ENCODE results near the gene STIM2. TPM values are rescaled to one million over a fixed set of nuclear protein-coding genes. Genes with fewer than 3 reads are reported as not detected.
"Not testable (repeated sequence)": the region's sequence is repeated elsewhere in the genome, so short reads cannot be mapped to it uniquely, and the experiment has no call there.

Gene STIM2
- polyA plus RNA-seq, 4 donors = 7.6 to 28.0 (median 15.7) TPM

DNA sequence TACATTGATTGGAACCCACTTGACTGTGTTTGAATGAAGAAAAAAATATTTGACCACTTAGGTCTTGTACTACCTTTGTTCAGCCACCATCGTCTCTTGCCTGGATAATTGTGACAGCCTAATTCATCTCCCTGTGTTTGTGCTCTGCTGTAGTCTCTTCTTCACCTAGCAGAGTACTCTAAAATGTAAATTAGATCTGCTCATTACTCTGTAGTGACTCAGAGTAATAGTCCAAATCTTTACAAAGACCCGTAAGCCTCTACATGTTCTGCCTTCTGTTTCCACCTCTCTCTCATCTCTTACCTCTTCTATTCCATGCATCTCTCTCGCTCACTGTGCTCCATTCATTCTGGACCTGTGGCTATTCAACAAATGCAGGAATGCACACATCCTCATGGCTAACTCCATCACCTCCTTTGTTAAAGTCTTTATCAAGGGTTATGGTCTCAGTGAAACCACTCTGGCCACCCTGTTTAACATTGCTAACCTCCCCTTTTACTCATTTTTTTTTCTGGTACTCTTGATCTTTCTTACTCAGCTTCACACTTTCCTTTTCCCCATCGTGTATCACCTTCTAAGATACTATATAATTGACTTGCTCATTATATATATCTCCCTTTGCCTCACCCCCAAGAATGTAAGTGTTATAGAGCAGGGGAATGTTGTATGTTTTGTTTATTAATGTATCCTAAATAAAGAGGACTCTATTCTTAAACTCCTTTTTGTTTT, 98.4 kb downstream of the STIM2 start:
- H3K27ac ChIP-seq (ENCODE audit: low read depth in 1 of 3, low read length in 2 of 3) = no peak overlapping the region
- WGBS, 3 donors = 80 to 89% (median 83%) methylated on average over 4 of the region's 4 CpGs
- H3K36me3 ChIP-seq (ENCODE audit: control insufficient read depth in 3 of 3, insufficient read depth in 2 of 3, low read depth in 1 of 3, low read length in 3 of 3) = peaks cover 0 to 2% (median 1%) of the 10 kb centered on the region in 3 donors
- DNase-seq (no peak), FAIRE-seq (no peak)
- peaks cover 0 to 3% (median 0%) of the 10 kb centered on the region in 3 donors for H3K4me1 ChIP-seq (ENCODE audit: control insufficient read depth in 3 of 3, insufficient read depth in 2 of 3, low read depth in 1 of 3, low read length in 2 of 3)
- no peak overlapping the region for H3K4me3 ChIP-seq (ENCODE audit: low read depth in 1 of 3, low read length in 3 of 3)
- no peaks in the 10 kb centered on the region for H3K27me3 ChIP-seq (ENCODE audit: control insufficient read depth in 3 of 3, insufficient read depth in 3 of 3, low read length in 3 of 3)
- no peaks in the 10 kb centered on the region for H3K9me3 ChIP-seq (ENCODE audit: control insufficient read depth in 2 of 2, insufficient read depth in 1 of 2, low read depth in 1 of 2, low read length in 1 of 2)

DNA sequence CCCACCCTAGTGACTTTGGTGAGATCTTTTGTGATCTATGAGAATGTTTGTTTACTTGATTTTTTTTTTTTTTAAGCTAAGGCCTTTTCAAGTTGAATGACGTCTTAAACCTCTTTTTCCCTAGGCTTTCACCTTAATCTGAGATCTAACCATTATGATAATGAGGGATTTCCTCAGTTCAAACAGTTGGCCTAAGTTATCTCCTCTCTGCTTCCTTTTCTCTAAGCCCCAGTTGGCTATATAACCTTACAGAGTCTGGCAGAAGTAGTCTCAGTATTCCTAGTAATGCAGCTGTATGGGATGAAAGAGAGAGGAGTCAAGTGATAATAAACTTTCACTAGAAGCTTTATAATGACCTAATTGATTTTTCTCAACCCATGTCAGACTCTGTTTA, 99.0 kb downstream of the STIM2 start:
- no peak overlapping the region for H3K4me3 ChIP-seq (ENCODE audit: low read depth in 1 of 3, low read length in 3 of 3)
- H3K9me3 ChIP-seq (ENCODE audit: control insufficient read depth in 2 of 2, insufficient read depth in 1 of 2, low read depth in 1 of 2, low read length in 1 of 2) = no peaks in the 10 kb centered on the region
- H3K27ac ChIP-seq (ENCODE audit: low read depth in 1 of 3, low read length in 2 of 3) = no peak overlapping the region
- no peak for DNase-seq
- peaks cover 0 to 3% (median 0%) of the 10 kb centered on the region in 3 donors for H3K4me1 ChIP-seq (ENCODE audit: control insufficient read depth in 3 of 3, insufficient read depth in 2 of 3, low read depth in 1 of 3, low read length in 2 of 3)
- peaks cover 0 to 2% (median 1%) of the 10 kb centered on the region in 3 donors for H3K36me3 ChIP-seq (ENCODE audit: control insufficient read depth in 3 of 3, insufficient read depth in 2 of 3, low read depth in 1 of 3, low read length in 3 of 3)
- no peaks in the 10 kb centered on the region for H3K27me3 ChIP-seq (ENCODE audit: control insufficient read depth in 3 of 3, insufficient read depth in 3 of 3, low read length in 3 of 3)
- no peak for FAIRE-seq
- 56 to 79% (median 57%) methylated on average over 1 of the region's 1 CpG for WGBS, 3 donors

DNA sequence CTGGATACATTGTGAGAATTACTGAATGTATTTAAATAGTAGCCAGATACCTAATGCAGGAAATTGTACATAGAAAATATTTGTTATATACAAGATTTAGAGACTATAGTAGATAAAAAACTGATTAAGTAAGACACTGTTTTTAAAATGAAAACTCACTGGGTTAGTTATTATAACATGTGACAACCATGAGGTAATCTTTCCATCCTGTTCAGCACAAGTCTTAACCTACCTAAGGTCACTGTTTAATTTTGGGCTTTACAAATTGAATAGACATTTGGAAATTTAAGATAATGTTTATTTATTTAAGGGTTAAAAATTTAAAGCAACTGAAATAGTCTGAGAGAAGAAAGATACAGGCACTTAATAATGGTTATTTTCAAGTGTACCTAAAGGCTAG, 102.1 kb downstream of the STIM2 start:
- Histone ChIP-seq H3K27ac (ENCODE audit: low read depth in 1 of 3, low read length in 2 of 3) (no peak overlapping the region), H3K4me3 (ENCODE audit: low read depth in 1 of 3, low read length in 3 of 3) (no peak overlapping the region), H3K4me1 (ENCODE audit: control insufficient read depth in 3 of 3, insufficient read depth in 2 of 3, low read depth in 1 of 3, low read length in 2 of 3) (no peaks in the 10 kb centered on the region), H3K36me3 (ENCODE audit: control insufficient read depth in 3 of 3, insufficient read depth in 2 of 3, low read depth in 1 of 3, low read length in 3 of 3) (peaks cover 0 to 2% (median 0%) of the 10 kb centered on the region in 3 donors), H3K9me3 (ENCODE audit: control insufficient read depth in 2 of 2, insufficient read depth in 1 of 2, low read depth in 1 of 2, low read length in 1 of 2) (no peaks in the 10 kb centered on the region), H3K27me3 (ENCODE audit: control insufficient read depth in 3 of 3, insufficient read depth in 3 of 3, low read length in 3 of 3) (no peaks in the 10 kb centered on the region)
- no peak for DNase-seq
- FAIRE-seq = no peak

DNA sequence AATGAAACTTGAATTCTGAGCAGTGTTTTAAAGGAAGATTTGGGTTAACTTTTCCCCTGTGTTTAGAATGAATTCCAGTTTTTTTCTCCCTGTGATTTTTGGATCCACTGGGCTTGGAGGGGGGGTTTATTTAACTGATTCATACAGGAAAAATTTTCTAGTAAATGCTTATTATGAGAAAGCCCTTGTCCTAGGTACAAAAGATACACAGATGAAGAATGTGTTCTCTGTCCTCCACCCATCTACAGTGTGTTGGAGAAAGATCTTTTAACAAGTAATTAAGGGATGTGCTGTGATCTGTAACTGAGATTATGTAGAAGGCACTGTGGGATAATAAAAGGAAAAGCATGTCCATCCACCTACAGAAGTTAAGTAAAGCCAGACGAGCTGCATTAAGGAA, 103.9 kb downstream of the STIM2 start:
- Histone ChIP-seq H3K27ac (ENCODE audit: low read depth in 1 of 3, low read length in 2 of 3) (no peak overlapping the region), H3K9me3 (ENCODE audit: control insufficient read depth in 2 of 2, insufficient read depth in 1 of 2, low read depth in 1 of 2, low read length in 1 of 2) (no peaks in the 10 kb centered on the region), H3K4me1 (ENCODE audit: control insufficient read depth in 3 of 3, insufficient read depth in 2 of 3, low read depth in 1 of 3, low read length in 2 of 3) (no peaks in the 10 kb centered on the region), H3K36me3 (ENCODE audit: control insufficient read depth in 3 of 3, insufficient read depth in 2 of 3, low read depth in 1 of 3, low read length in 3 of 3) (peaks cover 0 to 2% (median 0%) of the 10 kb centered on the region in 3 donors), H3K27me3 (ENCODE audit: control insufficient read depth in 3 of 3, insufficient read depth in 3 of 3, low read length in 3 of 3) (no peaks in the 10 kb centered on the region), H3K4me3 (ENCODE audit: low read depth in 1 of 3, low read length in 3 of 3) (no peak overlapping the region)
- WGBS, 3 donors = 68 to 86% (median 77%) methylated on average over 1 of the region's 1 CpG
- DNase-seq (no peak), FAIRE-seq (no peak)

DNA sequence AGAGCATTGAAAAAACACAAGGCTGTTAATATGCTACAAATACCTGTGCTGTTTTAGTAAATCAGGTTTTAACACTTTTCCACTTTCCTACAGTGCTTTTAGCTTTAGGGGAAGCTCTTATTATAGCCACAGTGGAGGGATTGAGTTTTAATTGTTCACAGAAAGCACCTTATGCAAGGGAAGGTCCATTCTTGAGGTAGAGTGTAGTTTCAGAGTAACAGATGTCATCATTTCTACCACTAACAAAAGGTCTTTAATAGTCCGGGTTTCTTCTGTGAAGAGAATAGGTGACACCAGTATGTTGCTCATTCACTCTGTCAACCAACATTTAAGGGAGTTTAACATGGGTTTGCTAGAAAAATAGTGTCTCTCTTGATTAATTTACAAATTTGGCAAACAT, 104.4 kb downstream of the STIM2 start:
- peaks cover 0 to 2% (median 0%) of the 10 kb centered on the region in 3 donors for H3K36me3 ChIP-seq (ENCODE audit: control insufficient read depth in 3 of 3, insufficient read depth in 2 of 3, low read depth in 1 of 3, low read length in 3 of 3)
- 72 to 94% (median 88%) methylated on average over 1 of the region's 1 CpG for WGBS, 3 donors
- no peak overlapping the region for H3K27ac ChIP-seq (ENCODE audit: low read depth in 1 of 3, low read length in 2 of 3)
- no peak overlapping the region for H3K4me3 ChIP-seq (ENCODE audit: low read depth in 1 of 3, low read length in 3 of 3)
- DNase-seq (no peak), FAIRE-seq (no peak)
- no peaks in the 10 kb centered on the region for H3K9me3 ChIP-seq (ENCODE audit: control insufficient read depth in 2 of 2, insufficient read depth in 1 of 2, low read depth in 1 of 2, low read length in 1 of 2)
- no peaks in the 10 kb centered on the region for H3K4me1 ChIP-seq (ENCODE audit: control insufficient read depth in 3 of 3, insufficient read depth in 2 of 3, low read depth in 1 of 3, low read length in 2 of 3)
- H3K27me3 ChIP-seq (ENCODE audit: control insufficient read depth in 3 of 3, insufficient read depth in 3 of 3, low read length in 3 of 3) = no peaks in the 10 kb centered on the region

DNA sequence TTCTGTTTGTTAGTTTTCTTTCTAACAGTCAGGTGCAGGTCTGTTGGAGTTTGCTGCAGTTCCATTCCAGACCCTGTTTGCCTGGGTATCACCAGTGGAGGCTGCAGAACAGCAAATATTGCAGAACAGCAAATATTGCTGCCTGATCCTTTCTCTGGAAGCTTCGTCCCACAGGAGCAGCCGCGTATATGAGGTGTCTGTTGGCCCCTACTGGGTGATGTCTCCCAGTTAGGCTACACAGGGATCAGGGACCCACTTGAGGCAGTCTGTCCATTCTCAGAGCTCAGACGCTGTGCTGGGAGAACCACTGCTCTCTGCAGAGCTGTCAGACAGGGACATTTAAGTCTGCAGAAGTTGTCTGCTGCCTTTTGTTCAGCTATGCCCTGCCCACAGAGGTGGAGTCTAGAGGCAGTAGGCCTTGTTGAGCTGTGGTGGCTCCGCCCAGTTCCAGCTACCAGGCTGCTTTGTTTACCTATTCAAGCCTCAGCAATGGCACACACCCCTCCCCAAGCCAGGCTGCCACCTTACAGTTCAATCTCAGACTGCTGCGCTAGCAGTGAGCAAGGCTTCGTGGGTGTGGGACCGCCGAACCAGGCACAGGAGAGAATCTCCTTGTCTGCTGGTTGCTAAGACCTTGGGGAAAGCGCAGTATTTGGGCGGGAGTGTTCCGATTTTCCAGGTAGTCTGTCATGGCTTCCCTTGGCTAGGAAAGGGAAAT, 115.0 kb downstream of the STIM2 start:
- not testable (repeated sequence) for DNase-seq; H3K4me1 ChIP-seq (ENCODE audit: control insufficient read depth in 3 of 3, insufficient read depth in 2 of 3, low read depth in 1 of 3, low read length in 2 of 3); H3K9me3 ChIP-seq (ENCODE audit: control insufficient read depth in 2 of 2, insufficient read depth in 1 of 2, low read depth in 1 of 2, low read length in 1 of 2); H3K27ac ChIP-seq (ENCODE audit: low read depth in 1 of 3, low read length in 2 of 3); FAIRE-seq; H3K27me3 ChIP-seq (ENCODE audit: control insufficient read depth in 3 of 3, insufficient read depth in 3 of 3, low read length in 3 of 3); H3K4me3 ChIP-seq (ENCODE audit: low read depth in 1 of 3, low read length in 3 of 3); H3K36me3 ChIP-seq (ENCODE audit: control insufficient read depth in 3 of 3, insufficient read depth in 2 of 3, low read depth in 1 of 3, low read length in 3 of 3)
- 97 to 98% (median 97%) methylated on average over 12 of the region's 12 CpGs for WGBS, 3 donors

DNA sequence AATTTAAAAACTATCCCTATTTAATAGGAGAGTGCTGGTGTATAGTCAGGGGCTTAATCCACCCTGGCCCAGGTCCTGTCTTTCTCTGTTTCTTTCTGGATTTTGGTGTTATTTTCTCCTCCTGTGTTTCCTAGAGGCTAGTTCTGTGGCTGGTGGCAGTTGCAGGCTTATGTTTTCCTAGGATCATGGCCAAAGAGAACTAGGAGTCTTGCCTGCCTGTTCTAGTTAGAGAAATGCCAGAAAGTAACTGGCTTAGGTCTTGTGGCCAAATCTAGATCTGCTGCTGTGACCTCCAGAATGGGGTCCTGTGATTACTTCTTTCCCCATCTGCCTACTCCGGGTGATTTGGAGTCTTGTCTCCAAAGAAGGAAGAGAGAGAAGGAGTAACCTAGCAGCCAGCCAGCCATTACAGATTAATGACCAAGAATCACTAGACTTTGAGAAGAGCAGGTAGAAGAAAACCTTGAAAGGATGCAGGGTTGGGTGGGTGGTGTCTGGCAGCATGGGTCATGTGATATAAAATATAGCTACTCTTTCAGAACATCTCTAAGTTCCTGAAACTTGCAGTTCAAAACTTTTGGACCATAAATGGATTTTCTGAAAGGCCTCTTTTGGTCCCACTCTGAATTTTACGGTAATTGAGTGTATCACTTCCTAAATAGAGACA, 117.9 kb downstream of the STIM2 start:
- Histone ChIP-seq H3K36me3 (ENCODE audit: control insufficient read depth in 3 of 3, insufficient read depth in 2 of 3, low read depth in 1 of 3, low read length in 3 of 3) (peaks cover 0 to 6% (median 0%) of the 10 kb centered on the region in 3 donors), H3K4me3 (ENCODE audit: low read depth in 1 of 3, low read length in 3 of 3) (no peak overlapping the region), H3K4me1 (ENCODE audit: control insufficient read depth in 3 of 3, insufficient read depth in 2 of 3, low read depth in 1 of 3, low read length in 2 of 3) (no peaks in the 10 kb centered on the region), H3K9me3 (ENCODE audit: control insufficient read depth in 2 of 2, insufficient read depth in 1 of 2, low read depth in 1 of 2, low read length in 1 of 2) (no peaks in the 10 kb centered on the region), H3K27ac (ENCODE audit: low read depth in 1 of 3, low read length in 2 of 3) (no peak overlapping the region), H3K27me3 (ENCODE audit: control insufficient read depth in 3 of 3, insufficient read depth in 3 of 3, low read length in 3 of 3) (no peaks in the 10 kb centered on the region)
- no peak for FAIRE-seq
- no peak for DNase-seq
- WGBS, 3 donors = 88 to 98% (median 97%) methylated on average over 2 of the region's 2 CpGs

DNA sequence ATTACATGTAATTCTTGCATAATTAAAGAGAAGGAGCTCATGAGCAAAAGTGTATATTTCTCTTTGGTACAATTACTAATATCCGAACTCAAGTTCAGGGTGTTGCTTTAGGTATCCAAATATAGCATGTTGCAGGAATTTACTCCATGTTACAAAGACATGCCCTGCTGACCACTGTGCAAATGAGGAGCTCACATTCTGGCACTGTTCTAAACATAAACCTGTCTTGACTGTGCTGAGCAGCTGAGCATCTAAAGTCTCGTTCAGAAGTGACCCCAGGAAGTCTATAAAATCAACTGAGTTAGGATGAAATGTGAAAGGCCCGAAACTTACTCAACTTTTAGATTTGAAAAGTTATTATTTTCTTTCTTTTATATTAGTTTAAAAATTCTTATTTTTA, 124.3 kb downstream of the STIM2 start:
- 85 to 92% (median 87%) methylated on average over 3 of the region's 3 CpGs for WGBS, 3 donors
- no peak overlapping the region for H3K27ac ChIP-seq (ENCODE audit: low read depth in 1 of 3, low read length in 2 of 3)
- DNase-seq = no peak
- no peaks in the 10 kb centered on the region for H3K27me3 ChIP-seq (ENCODE audit: control insufficient read depth in 3 of 3, insufficient read depth in 3 of 3, low read length in 3 of 3)
- H3K36me3 ChIP-seq (ENCODE audit: control insufficient read depth in 3 of 3, insufficient read depth in 2 of 3, low read depth in 1 of 3, low read length in 3 of 3) = no peaks in the 10 kb centered on the region
- no peaks in the 10 kb centered on the region for H3K9me3 ChIP-seq (ENCODE audit: control insufficient read depth in 2 of 2, insufficient read depth in 1 of 2, low read depth in 1 of 2, low read length in 1 of 2)
- H3K4me3 ChIP-seq (ENCODE audit: low read depth in 1 of 3, low read length in 3 of 3) = no peak overlapping the region
- no peaks in the 10 kb centered on the region for H3K4me1 ChIP-seq (ENCODE audit: control insufficient read depth in 3 of 3, insufficient read depth in 2 of 3, low read depth in 1 of 3, low read length in 2 of 3)
- no peak for FAIRE-seq
